Activated CD4-positive, alpha-beta T cell treated with anti-CD3 and anti-CD28 coated beads, Interleukin-2, amount 50 U/mL, for 1 hour (primary cell): ENCODE data around the gene RCL1.
"Not testable (repeated sequence)": the region's sequence is repeated elsewhere in the genome, so short reads cannot be mapped to it uniquely, and the experiment has no call there.

ENCODE experiments used
- DNase-seq: peaks from one replicate; pipeline ENCODE4 v3.0.0-alpha.2; 2020

The RCL1 gene

GRCh38 chr9:4792572-4793458 is at the start of gene RCL1:
RCL1 (plus strand) TSS chr9:4792944; CDS start chr9:4793092, 148 bp downstream.
- DNase-seq = peak; percentile 95

- no peak for DNase-seq
Observed at GRCh38 chr9:4743131-4743875, 49.4 kb upstream of the RCL1 start.

GRCh38 chr9:4746278-4747030 is 46.3 kb upstream of the RCL1 start:
- DNase-seq = no peak

GRCh38 chr9:4748612-4749011 is 44.1 kb upstream of the RCL1 start:
- no peak for DNase-seq

GRCh38 chr9:4750023-4750673 is 42.6 kb upstream of the RCL1 start:
- no peak for DNase-seq

- not testable (repeated sequence) for DNase-seq
Observed at GRCh38 chr9:4754530-4754929, 38.2 kb upstream of the RCL1 start.

GRCh38 chr9:4755026-4755609 is 37.6 kb upstream of the RCL1 start:
- no peak for DNase-seq

GRCh38 chr9:4756420-4756819 is 36.3 kb upstream of the RCL1 start:
- no peak for DNase-seq

GRCh38 chr9:4760122-4760521 is 32.6 kb upstream of the RCL1 start:
- no peak for DNase-seq

- DNase-seq = peak; percentile 79
Observed at GRCh38 chr9:4762108-4762885, 30.4 kb upstream of the RCL1 start.

- no peak for DNase-seq
Observed at GRCh38 chr9:4762886-4763541, 29.7 kb upstream of the RCL1 start.

- DNase-seq = no peak
Observed at GRCh38 chr9:4764033-4764432, 28.7 kb upstream of the RCL1 start.

GRCh38 chr9:4768681-4769080 is 24.1 kb upstream of the RCL1 start:
- no peak for DNase-seq

GRCh38 chr9:4769321-4770080 is 23.2 kb upstream of the RCL1 start:
- no peak for DNase-seq

GRCh38 chr9:4771788-4772187 is 21.0 kb upstream of the RCL1 start:
- no peak for DNase-seq

- DNase-seq = no peak
Observed at GRCh38 chr9:4774209-4774608, 18.5 kb upstream of the RCL1 start.

- not testable (repeated sequence) for DNase-seq
Observed at GRCh38 chr9:4774958-4775357, 17.8 kb upstream of the RCL1 start.

GRCh38 chr9:4780651-4781050 is 12.1 kb upstream of the RCL1 start:
- no peak for DNase-seq

GRCh38 chr9:4781408-4781807 is 11.3 kb upstream of the RCL1 start:
- DNase-seq = no peak

- DNase-seq = not testable (repeated sequence)
Observed at GRCh38 chr9:4783191-4783590, 9.6 kb upstream of the RCL1 start.
